GM10266 (cell line): ENCODE measurements around the gene ATP6V0A4.
"Not testable (repeated sequence)": the region's sequence is repeated elsewhere in the genome, so short reads cannot be mapped to it uniquely, and the experiment has no call there.

Experiments used
- DNase-seq: peaks from one replicate; pipeline ENCODE4 v3.0.0; 2012; ENCODE audit errors: extremely low spot score
- TF ChIP-seq, protein P1 (sequence below): IDR thresholded peaks from 2 replicates; pipeline ENCODE4 v1.5.1; 2012; ENCODE audit warnings: mild to moderate bottlenecking, low read depth; ENCODE audit not compliant: control insufficient read depth, insufficient read depth; ENCODE audit errors: missing control alignments

ATP6V0A4 gene

DNA sequence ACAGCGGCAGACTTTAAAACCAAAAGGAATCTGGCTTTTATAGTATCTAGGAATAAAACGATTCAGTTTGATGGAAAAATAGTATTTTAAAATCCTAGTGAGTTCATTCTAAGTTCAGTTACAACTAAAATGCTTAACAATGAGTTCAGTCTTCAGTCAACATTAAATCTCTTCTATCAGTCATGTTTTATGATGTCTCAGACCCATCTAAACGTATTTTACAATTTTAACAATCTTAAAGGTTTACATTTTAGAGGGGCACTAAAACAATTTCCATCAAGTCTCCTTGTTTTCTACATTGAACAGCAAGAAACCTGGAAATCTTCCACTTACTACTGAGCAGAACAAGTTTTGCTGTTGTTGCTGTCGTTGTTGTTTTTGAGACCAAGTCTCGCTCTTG, 106.8 kb downstream of the ATP6V0A4 start:
- TF ChIP-seq, protein P1, sequence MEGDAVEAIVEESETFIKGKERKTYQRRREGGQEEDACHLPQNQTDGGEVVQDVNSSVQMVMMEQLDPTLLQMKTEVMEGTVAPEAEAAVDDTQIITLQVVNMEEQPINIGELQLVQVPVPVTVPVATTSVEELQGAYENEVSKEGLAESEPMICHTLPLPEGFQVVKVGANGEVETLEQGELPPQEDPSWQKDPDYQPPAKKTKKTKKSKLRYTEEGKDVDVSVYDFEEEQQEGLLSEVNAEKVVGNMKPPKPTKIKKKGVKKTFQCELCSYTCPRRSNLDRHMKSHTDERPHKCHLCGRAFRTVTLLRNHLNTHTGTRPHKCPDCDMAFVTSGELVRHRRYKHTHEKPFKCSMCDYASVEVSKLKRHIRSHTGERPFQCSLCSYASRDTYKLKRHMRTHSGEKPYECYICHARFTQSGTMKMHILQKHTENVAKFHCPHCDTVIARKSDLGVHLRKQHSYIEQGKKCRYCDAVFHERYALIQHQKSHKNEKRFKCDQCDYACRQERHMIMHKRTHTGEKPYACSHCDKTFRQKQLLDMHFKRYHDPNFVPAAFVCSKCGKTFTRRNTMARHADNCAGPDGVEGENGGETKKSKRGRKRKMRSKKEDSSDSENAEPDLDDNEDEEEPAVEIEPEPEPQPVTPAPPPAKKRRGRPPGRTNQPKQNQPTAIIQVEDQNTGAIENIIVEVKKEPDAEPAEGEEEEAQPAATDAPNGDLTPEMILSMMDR: no peak
- DNase-seq: no peak

DNA sequence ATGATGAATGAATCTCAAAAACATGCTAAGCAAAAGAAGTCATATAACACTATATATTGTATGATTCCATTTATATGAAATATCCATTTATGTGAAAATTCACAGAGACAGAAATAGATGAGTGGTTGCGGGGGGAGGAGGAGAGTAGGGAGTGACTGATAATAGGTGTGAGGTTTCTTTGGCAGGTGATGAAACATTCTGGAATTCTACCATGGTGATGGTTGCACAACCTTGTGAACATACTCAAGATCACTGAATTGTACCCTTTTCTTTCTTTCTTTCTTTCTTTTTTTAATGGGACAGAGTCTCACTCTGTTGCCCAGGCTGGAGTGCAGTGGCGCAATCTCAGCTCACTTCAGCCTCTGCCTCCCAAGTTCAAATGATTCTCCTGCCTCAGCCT, 107.5 kb downstream of the ATP6V0A4 start:
- TF ChIP-seq, protein P1: no peak
- DNase-seq: no peak

DNA sequence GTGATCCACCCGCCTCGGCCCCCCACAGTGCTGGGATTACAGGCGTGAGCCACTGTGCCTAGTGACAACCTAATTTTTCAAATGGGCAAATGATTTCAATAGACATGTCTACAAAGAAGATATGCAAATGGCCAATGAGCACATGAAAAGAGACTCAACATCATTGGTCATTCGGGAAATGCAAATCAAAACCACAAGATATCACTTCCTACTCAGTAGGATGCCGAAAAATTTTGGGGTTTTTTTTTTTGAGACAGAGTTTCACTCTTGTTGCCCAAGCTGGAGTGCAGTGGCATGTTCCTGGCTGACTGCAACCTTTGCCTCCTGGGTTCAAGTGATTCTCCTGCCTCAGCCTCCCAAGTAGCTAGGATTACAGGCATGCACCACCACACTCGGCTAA, 110.0 kb downstream of the ATP6V0A4 start:
- not testable (repeated sequence) for DNase-seq

DNA sequence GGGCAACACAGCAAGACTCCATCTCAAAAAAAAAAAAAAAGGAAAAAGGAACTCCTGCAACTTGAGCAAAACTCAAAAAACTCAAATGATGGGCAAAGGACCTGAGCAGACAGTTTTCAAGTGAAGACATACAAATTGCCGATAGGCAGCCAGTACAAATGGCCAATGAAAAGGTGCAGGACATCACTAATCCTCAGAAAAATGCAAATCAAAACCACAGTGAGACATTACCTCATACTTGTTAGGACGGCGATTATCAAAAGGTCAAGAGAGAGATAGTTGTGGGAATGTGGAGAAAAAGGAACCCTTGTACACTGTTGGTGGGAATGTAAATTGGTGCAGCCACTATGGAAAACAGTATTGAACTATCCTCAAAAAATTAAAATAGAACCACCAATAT, 113.7 kb downstream of the ATP6V0A4 start:
- TF ChIP-seq, protein P1: no peak
- no peak for DNase-seq

DNA sequence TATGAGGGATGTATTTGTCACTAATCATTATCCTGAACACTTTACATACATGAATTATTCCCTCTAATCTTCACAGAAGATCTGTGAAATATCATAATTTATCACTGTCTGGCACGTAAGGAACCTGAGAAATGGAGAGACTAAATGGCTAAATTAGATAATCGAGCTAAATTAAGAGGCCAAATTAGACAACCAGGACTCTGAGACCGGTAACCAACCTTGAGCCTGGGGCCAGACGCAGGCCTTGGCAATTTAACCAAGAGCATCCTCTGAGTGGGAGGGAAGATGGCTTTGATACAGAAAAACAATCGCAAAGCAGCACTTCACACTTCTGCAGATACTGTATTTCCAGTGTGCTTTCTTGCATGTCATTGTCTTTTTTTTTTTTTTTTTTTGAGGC, 118.2 kb downstream of the ATP6V0A4 start:
- TF ChIP-seq, protein P1: no peak
- no peak for DNase-seq

DNA sequence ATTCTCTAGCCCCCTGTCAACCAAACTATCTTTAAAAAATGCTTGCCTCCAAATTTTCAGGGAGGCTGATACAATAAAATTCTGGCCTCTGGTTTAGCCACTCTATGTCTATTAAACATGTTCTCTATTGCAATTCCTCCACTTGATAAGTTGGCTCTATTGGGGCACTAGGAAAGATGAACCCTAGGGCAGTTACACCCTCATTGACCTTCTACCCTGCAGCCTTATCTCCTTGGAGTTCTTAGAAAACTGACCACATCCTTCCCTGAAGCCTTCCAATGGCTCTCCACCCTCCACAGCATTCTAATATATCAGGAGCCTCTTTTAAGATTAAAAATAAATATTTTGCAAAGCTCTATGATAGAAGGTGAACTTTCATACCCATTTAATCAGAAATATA, 127.4 kb downstream of the ATP6V0A4 start:
- DNase-seq: no peak
- TF ChIP-seq, protein P1: no peak

DNA sequence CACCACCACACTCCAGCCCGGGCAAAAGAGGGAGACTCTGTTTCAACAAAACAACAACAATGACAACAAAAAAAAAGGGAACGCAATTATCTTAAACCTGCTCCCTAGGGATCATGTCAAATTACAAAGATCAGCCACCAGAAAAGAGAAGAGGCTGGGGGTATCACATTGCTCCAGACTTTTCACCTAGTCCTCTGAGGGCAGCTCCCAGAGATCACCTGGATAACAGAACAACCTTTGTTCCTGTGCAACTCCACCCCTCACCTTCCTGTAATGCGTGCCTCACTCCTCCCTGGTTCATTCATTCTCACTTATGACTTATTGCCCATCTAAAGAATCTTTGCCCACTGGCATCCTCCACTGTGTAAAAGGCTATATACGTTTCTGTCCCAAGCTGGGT, 128.6 kb downstream of the ATP6V0A4 start:
- TF ChIP-seq, protein P1: no peak
- no peak for DNase-seq

DNA sequence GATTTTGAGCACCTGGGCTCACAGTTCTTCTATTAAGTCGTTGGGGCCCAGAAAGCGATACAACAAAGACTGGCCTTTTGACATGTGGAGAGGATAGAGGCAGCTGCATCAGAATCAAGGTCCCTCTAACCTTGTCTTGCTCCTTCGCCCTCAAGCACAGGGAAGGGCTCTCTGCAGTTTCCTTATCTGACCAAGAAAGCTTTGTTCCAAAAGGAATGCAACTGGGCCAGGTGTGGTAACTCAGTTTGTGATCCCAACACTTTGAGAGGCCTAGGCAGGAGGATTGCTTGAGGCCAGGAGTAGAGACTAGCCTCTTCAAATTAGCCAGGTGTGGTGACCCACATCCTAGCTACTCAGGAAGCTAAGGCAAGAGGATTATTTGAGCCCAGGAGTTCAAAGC, 129.1 kb downstream of the ATP6V0A4 start:
- DNase-seq: no peak
- TF ChIP-seq, protein P1: no peak
